ENCODE measurements around the gene TPTE.
A peak's percentile ranks its signal among the peaks of the same experiment; 100 is the strongest.
"Not testable (repeated sequence)": the region's sequence is repeated elsewhere in the genome, so short reads cannot be mapped to it uniquely, and the experiment has no call there.

Gene TPTE

DNA sequence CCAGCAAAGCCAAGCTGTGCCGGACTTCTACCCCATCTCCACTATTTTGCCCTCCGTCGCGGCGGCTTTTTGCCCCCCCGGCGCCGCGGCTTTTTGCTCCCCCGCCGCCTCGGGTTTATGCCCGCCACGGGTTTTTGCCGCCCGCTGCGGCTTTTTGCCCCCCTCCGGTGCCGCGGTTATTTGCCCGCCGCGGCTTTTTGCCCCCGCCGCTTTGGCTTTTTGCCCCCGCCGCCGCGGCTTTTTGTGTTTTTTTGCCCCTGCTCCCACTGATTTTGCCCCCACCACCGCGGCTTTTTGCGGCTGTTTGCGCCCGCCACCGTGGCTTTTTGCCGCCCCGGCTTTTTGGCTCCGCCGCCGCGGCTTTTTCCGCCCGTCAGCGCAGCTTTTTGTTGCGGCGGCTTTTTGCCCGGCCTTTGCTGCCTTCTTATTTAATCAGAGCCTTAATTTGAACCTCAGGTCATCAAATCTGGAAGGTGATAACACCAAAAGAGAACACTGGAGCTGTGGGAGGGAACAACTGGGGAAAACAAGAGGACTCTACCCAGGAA, 106.0 kb downstream of the TPTE start:
- no peak for TF ChIP-seq Cebpa-rat (IDR thresholded peaks at IDR 0.05)
- no peak overlapping the region for H3K9ac ChIP-seq
- H4K20me1 ChIP-seq, result no peaks in the 10 kb centered on the region
- no peaks in the 10 kb centered on the region for H3K4me1 ChIP-seq
- H3K9me3 ChIP-seq (replicated peaks in 1 of 11), result peaks cover 13 to 25% (median 20%) of the 10 kb centered on the region in 11 experiments
- H3K4me3 ChIP-seq, result no peak overlapping the region
- no peaks in the 10 kb centered on the region for H3K27me3 ChIP-seq
- no peak overlapping the region for H3K4me2 ChIP-seq
- no peaks in the 10 kb centered on the region for H3K36me3 ChIP-seq
- H3K27ac ChIP-seq, result no peak overlapping the region

DNA sequence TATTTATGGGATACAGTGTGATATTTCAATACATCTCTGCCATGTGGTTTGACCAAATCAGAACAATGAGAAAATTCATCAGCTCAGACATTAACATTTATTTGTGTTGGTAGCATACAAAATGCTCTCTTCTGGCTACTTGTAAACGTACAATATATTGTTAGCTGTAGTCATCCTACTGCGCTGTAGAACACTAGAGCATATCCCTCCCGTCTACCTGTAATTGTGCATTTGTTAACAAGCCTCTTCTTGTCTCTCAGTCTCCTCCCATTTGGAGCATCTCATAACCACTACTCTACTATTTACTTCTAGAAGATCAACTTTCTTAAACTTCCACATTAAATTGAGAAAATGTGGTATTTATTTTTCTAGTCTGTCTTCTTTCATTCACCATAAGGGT, 107.9 kb downstream of the TPTE start:
- H3K27me3 ChIP-seq, H3K9ac ChIP-seq, H4K20me1 ChIP-seq, H3K36me3 ChIP-seq, H3K27ac ChIP-seq, H3K4me1 ChIP-seq, H3K4me2 ChIP-seq, H3K4me3 ChIP-seq: not testable (repeated sequence)
- peaks cover 13 to 28% (median 20%) of the 10 kb centered on the region in 11 experiments for H3K9me3 ChIP-seq (replicated peaks in 1 of 11)

DNA sequence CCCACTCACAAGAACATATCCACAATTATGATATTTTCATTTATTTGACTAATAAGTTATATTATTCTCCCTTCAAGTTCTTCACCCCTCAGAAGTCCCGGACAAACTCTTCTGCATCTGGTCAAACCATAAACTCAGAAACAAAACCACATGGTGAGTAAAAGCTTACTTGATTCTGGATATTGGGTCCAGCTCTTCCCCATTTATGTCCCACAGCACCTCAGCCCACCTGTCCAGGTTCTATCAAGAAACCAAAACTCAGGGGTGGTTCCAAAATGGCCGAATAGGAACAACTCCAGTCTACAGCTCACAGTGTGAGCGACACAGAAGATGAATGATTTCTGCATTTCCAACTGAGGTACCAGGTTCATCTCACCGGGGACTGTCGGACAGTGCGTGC, 109.4 kb downstream of the TPTE start:
- not testable (repeated sequence) for H3K4me1 ChIP-seq, H3K4me3 ChIP-seq, H3K27me3 ChIP-seq, H3K9ac ChIP-seq, H3K36me3 ChIP-seq, H3K27ac ChIP-seq, H3K4me2 ChIP-seq, H4K20me1 ChIP-seq
- H3K9me3 ChIP-seq (replicated peaks in 1 of 11), result peaks cover 16 to 31% (median 21%) of the 10 kb centered on the region in 11 experiments

DNA sequence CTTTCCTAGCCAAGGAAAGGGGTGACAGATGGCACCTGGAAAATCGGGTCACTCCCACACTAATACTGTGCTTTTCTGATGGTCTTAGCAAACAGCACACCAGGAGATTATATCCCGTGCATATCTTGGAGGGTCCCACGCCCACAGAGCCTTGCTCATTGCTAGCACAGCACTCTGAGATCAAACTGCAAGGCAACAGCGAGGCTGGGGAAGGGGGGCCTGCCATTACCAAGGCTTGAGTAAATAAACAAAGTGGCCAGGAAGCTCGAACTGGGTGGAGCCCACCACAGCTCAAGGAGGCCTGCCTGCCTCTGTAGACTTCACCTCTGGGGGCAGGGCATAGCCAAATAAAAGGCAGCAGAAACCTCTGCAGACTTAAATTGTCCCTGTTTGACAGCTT, 109.9 kb downstream of the TPTE start:
- H3K4me3 ChIP-seq, H3K9ac ChIP-seq, H3K36me3 ChIP-seq, H3K4me1 ChIP-seq, H3K27me3 ChIP-seq, H3K27ac ChIP-seq, H3K4me2 ChIP-seq, H4K20me1 ChIP-seq: not testable (repeated sequence)
- peaks cover 18 to 36% (median 25%) of the 10 kb centered on the region in 11 experiments for H3K9me3 ChIP-seq (replicated peaks in 1 of 11)

DNA sequence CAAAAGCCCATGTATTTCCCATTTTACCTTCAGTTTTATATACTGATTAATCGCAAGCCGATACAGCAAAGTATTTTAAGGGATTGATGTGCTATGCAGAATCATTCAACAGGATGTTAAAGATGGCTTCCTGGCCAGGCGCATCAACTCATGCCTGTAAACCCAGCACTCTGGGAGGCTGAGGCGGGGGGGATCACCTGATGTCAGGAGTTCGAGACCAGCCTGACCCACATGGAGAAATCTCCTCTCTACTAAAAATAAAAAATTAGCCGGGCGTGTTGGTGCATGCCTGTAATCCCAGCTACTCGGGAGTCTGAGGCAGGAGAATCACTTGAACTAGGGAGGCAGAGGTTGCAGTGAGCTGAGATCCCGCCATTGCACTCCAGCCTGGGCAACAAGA, 116.8 kb downstream of the TPTE start:
- H3K4me1 ChIP-seq, result peaks cover 0 to 38% (median 0%) of the 10 kb centered on the region in 10 experiments; a peak in 5 of 20 replicates
- not testable (repeated sequence) for H3K4me3 ChIP-seq, H3K36me3 ChIP-seq, H4K20me1 ChIP-seq, H3K4me2 ChIP-seq, H3K27me3 ChIP-seq, H3K9ac ChIP-seq, H3K27ac ChIP-seq
- H3K9me3 ChIP-seq (replicated peaks in 1 of 11), result peaks cover 5 to 14% (median 8%) of the 10 kb centered on the region in 11 experiments; a peak in 8 of 22 replicates

DNA sequence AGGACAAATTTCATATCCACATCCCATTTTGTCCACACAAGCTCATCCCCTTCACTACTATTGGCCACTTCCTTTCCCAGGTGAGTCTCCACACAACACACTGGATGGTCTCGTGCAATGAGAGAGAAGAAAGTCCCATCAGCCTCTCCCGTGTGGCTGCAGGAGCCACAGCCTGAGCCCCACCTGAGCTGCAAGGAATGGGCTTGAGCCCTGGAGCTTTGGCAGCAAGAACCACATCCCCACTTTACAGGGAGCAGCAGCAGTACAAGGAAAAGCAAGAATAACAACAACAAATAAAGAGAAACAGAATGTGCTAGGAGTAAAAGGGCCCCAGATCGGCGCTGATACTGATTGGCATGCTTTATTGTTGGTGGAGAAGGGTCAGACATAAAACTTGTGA, 117.7 kb downstream of the TPTE start:
- no peak for TF ChIP-seq Cebpa-rat (IDR thresholded peaks at IDR 0.05)
- Histone ChIP-seq H3K36me3 (no peaks in the 10 kb centered on the region), H3K9ac (no peak overlapping the region), H4K20me1 (no peaks in the 10 kb centered on the region), H3K4me2 (peak overlapping the region in 1 of 11 experiments; percentile 0; a peak in 1 of 22 replicates), H3K27ac (no peak overlapping the region), H3K4me3 (no peak overlapping the region), H3K27me3 (no peaks in the 10 kb centered on the region), H3K4me1 (peaks cover 0 to 38% (median 0%) of the 10 kb centered on the region in 10 experiments; a peak in 5 of 20 replicates), H3K9me3 (replicated peaks in 1 of 11) (peaks cover 5 to 17% (median 8%) of the 10 kb centered on the region in 11 experiments; a peak in 8 of 22 replicates)

DNA sequence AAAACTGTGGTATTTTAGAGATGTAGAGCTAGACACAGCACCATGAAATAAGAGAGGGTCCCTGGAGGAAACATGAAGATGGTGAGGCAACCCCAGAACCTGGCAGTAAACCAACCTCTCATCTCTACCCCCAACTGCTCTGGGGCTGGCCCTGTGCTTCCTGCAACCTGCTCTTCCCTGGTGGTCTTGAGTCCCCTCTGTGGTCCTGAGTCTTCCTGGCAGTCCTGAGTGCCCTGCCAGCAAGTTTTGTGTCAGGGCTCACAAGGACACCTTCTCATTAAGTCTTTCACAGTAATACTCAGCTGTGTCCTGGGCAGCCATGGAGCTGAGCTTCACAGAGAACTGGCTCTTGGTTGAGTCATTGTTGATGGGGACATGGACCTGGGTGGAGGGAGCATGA, 118.4 kb downstream of the TPTE start:
- Histone ChIP-seq H3K4me2 (peak overlapping the region in 1 of 11 experiments; percentile 43; a peak in 3 of 22 replicates), H3K4me1 (peaks cover 0 to 38% (median 0%) of the 10 kb centered on the region in 10 experiments; a peak in 5 of 20 replicates), H3K9me3 (replicated peaks in 1 of 11) (peaks cover 5 to 17% (median 8%) of the 10 kb centered on the region in 11 experiments; a peak in 8 of 22 replicates)
- not testable (repeated sequence) for H3K36me3 ChIP-seq, H3K4me3 ChIP-seq, H3K27me3 ChIP-seq, H3K27ac ChIP-seq, H3K9ac ChIP-seq, H4K20me1 ChIP-seq

DNA sequence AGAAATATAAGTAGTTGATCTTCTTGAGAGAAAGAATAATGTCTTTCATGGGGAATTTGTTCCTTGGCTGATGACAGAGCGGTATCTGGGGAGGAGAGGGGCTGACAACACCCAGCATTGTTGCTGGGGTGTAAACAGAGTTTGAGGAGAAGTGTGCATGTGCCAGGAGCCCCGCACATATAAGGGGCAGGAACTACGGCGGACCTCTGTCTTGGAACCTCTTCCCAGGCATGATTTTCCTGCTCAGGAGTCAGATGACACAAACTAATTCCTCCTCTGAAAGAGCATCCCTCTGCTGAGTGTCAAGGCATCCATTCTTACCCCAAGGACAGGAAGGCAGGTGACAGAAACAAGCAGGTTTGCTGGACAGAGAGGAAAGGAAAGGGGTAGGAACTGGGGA, 119.1 kb downstream of the TPTE start:
- Histone ChIP-seq H3K4me2 (peak overlapping the region in 3 of 11 experiments; percentile 1 to 54 (median 43); a peak in 5 of 22 replicates), H3K27me3 (no peaks in the 10 kb centered on the region), H4K20me1 (no peaks in the 10 kb centered on the region), H3K4me1 (peaks cover 0 to 38% (median 0%) of the 10 kb centered on the region in 10 experiments; a peak in 5 of 20 replicates), H3K4me3 (no peak overlapping the region), H3K27ac (peak overlapping the region in 3 of 11 experiments; percentile 3 to 33 (median 31); a peak in 4 of 22 replicates), H3K9me3 (replicated peaks in 1 of 11) (peaks cover 5 to 17% (median 8%) of the 10 kb centered on the region in 11 experiments; a peak in 8 of 22 replicates), H3K9ac (no peak overlapping the region), H3K36me3 (no peaks in the 10 kb centered on the region)
- no peak for TF ChIP-seq Cebpa-rat (IDR thresholded peaks at IDR 0.05)

DNA sequence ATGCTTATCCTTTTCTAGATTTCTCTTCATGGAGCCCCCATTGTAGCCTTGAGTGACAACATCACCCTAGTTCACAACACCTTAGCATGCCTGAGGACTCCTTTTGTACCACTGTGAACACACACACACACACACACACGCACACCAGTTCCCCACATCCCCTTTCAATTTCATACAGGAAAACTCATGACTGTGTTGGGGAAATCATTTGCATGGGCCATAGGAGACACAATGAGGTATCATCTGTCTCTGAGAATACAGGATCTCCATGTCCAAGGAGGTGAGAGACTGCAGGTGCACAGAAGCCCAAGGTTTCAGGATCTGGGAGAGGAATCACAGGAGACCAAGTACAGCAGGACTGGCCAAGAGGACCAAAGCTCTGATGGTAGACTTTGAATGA, 119.7 kb downstream of the TPTE start:
- Histone ChIP-seq H4K20me1 (no peaks in the 10 kb centered on the region), H3K9ac (no peak overlapping the region), H3K27ac (peak overlapping the region in 2 of 11 experiments; percentile 31 to 33; a peak in 3 of 22 replicates), H3K4me2 (peak overlapping the region in 3 of 11 experiments; percentile 1 to 54 (median 43); a peak in 5 of 22 replicates), H3K4me1 (peaks cover 0 to 38% (median 0%) of the 10 kb centered on the region in 10 experiments; a peak in 5 of 20 replicates), H3K4me3 (no peak overlapping the region), H3K9me3 (replicated peaks in 1 of 11) (peaks cover 0 to 12% (median 3%) of the 10 kb centered on the region in 11 experiments; a peak in 8 of 22 replicates), H3K36me3 (no peaks in the 10 kb centered on the region), H3K27me3 (no peaks in the 10 kb centered on the region)
- no peak for TF ChIP-seq Cebpa-rat (IDR thresholded peaks at IDR 0.05)

DNA sequence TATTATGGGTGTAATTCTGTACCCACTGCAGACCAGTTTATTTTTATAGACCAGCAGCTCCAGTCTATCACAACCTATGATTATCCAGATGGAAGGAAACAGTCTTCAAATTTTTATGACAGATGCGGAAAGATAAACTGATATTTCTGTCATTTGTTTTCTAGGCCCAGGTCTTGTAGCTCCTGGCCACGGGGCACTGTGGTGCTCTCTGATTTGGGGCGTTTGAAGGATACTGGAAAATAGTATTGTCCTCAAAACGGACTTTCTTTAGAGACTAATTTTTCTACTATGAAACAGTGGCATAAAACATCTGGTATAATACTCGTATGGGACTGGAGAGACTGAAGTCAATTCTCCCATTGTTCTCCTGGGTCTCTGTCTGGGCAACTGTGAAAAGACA, 124.3 kb downstream of the TPTE start:
- H3K9me3 ChIP-seq (replicated peaks in 1 of 11), result not testable (repeated sequence)

DNA sequence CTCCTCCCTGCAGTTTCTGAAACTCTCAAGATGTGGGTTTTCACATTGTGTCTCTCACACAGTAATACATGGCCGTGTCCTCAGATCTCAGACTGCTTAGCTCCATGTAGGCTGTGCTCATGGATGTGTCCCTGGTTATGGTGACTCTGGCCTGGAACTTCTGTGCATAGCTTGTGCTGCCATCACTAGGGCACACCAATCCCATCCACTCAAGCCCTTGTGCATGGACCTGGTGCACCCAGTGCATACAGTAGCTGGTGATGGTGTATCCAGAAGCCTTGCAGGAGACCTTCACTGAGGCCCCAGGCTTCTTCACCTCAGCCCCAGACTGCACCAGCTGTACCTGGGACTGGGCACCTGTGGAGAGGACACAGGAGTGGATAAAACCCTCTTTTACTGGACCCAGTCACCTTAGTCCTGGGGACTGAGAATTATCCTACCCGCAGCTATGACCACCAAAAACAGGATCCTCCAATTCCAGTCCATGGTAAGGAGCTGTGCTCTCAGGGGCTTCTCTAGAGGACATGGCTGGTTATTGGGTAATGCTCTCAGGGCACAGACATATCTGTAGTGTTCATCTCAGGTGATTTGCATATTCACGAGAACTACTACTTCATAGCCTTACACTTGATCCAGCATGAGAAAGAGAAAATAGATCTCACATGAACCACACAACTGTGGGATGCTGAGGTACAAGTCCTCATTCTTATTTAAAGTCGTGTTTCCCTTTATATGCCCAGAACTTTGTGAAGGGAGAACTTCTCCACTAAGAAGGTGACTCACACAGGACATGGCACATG, 128.2 kb downstream of the TPTE start:
- H3K9me3 ChIP-seq (replicated peaks in 1 of 11); H3K27me3 ChIP-seq; H3K27ac ChIP-seq; H3K36me3 ChIP-seq; H3K4me1 ChIP-seq; H4K20me1 ChIP-seq; H3K9ac ChIP-seq; H3K4me3 ChIP-seq: not testable (repeated sequence)
- 0 out of 22 replicates have a peak overlapping the region, but pooled peaks of 1 of the 11 experiments have one; percentile 9 for H3K4me2 ChIP-seq

More for the DNA sequence above, 124.3 kb downstream of the TPTE start:
- not testable (repeated sequence) for H3K4me3 ChIP-seq, H3K36me3 ChIP-seq, H4K20me1 ChIP-seq, H3K27ac ChIP-seq, H3K9ac ChIP-seq, H3K4me2 ChIP-seq, H3K27me3 ChIP-seq
- H3K4me1 ChIP-seq, result peaks cover 0 to 21% (median 0%) of the 10 kb centered on the region in 10 experiments; a peak in 5 of 20 replicates

DNA sequence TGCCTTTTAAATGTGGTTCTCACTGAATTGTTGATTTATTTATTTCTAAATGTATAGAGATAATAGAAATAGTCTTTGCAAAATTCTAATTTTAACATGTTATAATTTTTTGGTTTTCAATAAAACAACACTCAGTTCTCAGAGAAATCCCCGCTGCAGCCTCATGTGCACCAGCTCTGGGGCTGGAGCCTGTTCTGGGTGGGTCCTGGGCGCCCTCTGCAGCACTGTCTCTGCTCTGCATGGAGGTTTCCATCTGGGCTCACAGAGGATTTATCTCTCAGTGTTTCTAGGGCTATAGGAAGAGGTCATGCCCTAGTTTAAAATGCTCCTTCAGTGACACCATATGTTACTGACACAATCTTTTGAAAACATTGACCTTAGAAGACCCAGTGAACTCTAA, 128.9 kb downstream of the TPTE start:
- H3K9me3 ChIP-seq (replicated peaks in 1 of 11); H3K9ac ChIP-seq; H4K20me1 ChIP-seq; H3K4me3 ChIP-seq; H3K27me3 ChIP-seq; H3K36me3 ChIP-seq; H3K27ac ChIP-seq; H3K4me1 ChIP-seq; H3K4me2 ChIP-seq: not testable (repeated sequence)

All from BLaER1 treated with 17β-estradiol and CSF1 and Interleukin-3, amounts not matched to agents 10 nM and 100 nM (cell line).